GM23248 (cell line): Measurements from ENCODE around the gene PTPN14. TPM values are rescaled to one million over a fixed set of nuclear protein-coding genes. Genes with fewer than 3 reads are reported as not detected.

Source experiments
- DNase-seq: peaks from one replicate; pipeline ENCODE4 v3.0.0-alpha.2; 2015
- H2AFZ ChIP-seq: fragments of 200-600 bp; sonication (generic); 2 replicates; pipeline ENCODE4 v1.6.1; 2016; ENCODE audit warnings: antibody characterized with exemption
- H3F3A ChIP-seq: fragments of 200-600 bp; sonication (generic); 2 replicates; pipeline ENCODE4 v1.6.1; 2016; ENCODE audit warnings: mild to moderate bottlenecking, antibody characterized with exemption, mixed run types; ENCODE audit not compliant: insufficient read depth
- H3K27ac ChIP-seq: fragments of 200-600 bp; sonication (generic); 2 replicates; pipeline ENCODE4 v1.5.1; 2016; ENCODE audit warnings: mild to moderate bottlenecking
- H3K27me3 ChIP-seq: fragments of 200-600 bp; sonication (generic); replicated peaks from 2 replicates; pipeline ENCODE4 v1.6.1; 2016; ENCODE audit warnings: mild to moderate bottlenecking; ENCODE audit not compliant: insufficient read depth
- H3K36me3 ChIP-seq: fragments of 200-600 bp; sonication (generic); 2 replicates; pipeline ENCODE4 v1.6.1; 2016; ENCODE audit warnings: low read depth, mild to moderate bottlenecking
- H3K4me1 ChIP-seq: fragments of 200-600 bp; sonication (generic); 2 replicates; pipeline ENCODE4 v1.6.1; 2016; ENCODE audit warnings: mild to moderate bottlenecking; ENCODE audit not compliant: insufficient read depth
- H3K4me2 ChIP-seq: fragments of 200-600 bp; sonication (generic); one replicate; pipeline ENCODE4 v1.6.1; 2016; ENCODE audit warnings: mild to moderate bottlenecking; ENCODE audit not compliant: unreplicated experiment
- H3K4me3 ChIP-seq: fragments of 200-600 bp; sonication (generic); 2 replicates; pipeline ENCODE4 v1.5.1; 2016; ENCODE audit warnings: mild to moderate bottlenecking
- H3K79me2 ChIP-seq: fragments of 200-600 bp; sonication (generic); 2 replicates; pipeline ENCODE4 v1.6.1; 2016; ENCODE audit warnings: mild to moderate bottlenecking; ENCODE audit not compliant: insufficient read depth
- H3K9ac ChIP-seq: fragments of 200-600 bp; sonication (generic); 2 replicates; pipeline ENCODE4 v1.6.1; 2016; ENCODE audit warnings: mild to moderate bottlenecking
- H3K9me2 ChIP-seq: fragments of 200-600 bp; sonication (generic); 2 replicates; pipeline ENCODE4 v1.6.1; 2016; ENCODE audit warnings: mixed run types, mild to moderate bottlenecking, moderate library complexity; ENCODE audit not compliant: insufficient read depth
- H3K9me3 ChIP-seq: fragments of 200-600 bp; sonication (generic); one replicate; pipeline ENCODE4 v1.6.1; 2017; ENCODE audit warnings: low read depth
- H4K20me1 ChIP-seq: fragments of 200-600 bp; sonication (generic); 2 replicates; pipeline ENCODE4 v1.6.0; 2016; ENCODE audit not compliant: insufficient read depth
- EZH2 ChIP-seq: fragments of 200-600 bp; sonication (generic); IDR thresholded peaks from 2 replicates; pipeline ENCODE4 v1.6.1; 2018; ENCODE audit warnings: antibody characterized with exemption, mild to moderate bottlenecking; ENCODE audit not compliant: insufficient read depth, poor library complexity, severe bottlenecking
- EZH2phosphoT487 ChIP-seq: fragments of 200-600 bp; sonication (generic); IDR thresholded peaks from 2 replicates; pipeline ENCODE4 v1.6.1; 2018; ENCODE audit warnings: antibody characterized with exemption, moderate library complexity, mild to moderate bottlenecking, low read depth; ENCODE audit not compliant: insufficient read depth
- WGBS, 2 experiments: methylation state at CpG; one replicate each; pipeline ENCODE4 v1.1.6; 2015 to 2017; ENCODE audit warnings: low lambda C conversion rate in 2 of 2, low coverage in 1 of 2; ENCODE audit errors: missing lambda C conversion rate in 2 of 2; 5-methylcytosine and 5-hydroxymethylcytosine counted together
- in situ Hi-C: fragments of 300-500 bp; cut with MboI; formaldehyde crosslinking; loops from 2 replicates; pipeline ENCODE4 v1.15.0; 2020
- polyA plus RNA-seq: library from polyadenylated mRNA; unstranded; fragments of >200 nt; fragmentation: Nextera tagmentation; extraction: Ambion mirVana; gene quantifications from 2 replicates; pipeline ENCODE4 v1.2.1, GENCODE V29; 2016
- total RNA-seq: library from RNA; depleted of rRNA; stranded (reverse); fragments of >200 nt; shearing (Covaris generic); gene quantifications from 2 replicates; pipeline ENCODE4 v1.2.3, GENCODE V29; 2014

Gene PTPN14
- total and polyA plus RNA-seq, 2 experiments from 2014 or later = 38.7 to 49.8 TPM

DNA sequence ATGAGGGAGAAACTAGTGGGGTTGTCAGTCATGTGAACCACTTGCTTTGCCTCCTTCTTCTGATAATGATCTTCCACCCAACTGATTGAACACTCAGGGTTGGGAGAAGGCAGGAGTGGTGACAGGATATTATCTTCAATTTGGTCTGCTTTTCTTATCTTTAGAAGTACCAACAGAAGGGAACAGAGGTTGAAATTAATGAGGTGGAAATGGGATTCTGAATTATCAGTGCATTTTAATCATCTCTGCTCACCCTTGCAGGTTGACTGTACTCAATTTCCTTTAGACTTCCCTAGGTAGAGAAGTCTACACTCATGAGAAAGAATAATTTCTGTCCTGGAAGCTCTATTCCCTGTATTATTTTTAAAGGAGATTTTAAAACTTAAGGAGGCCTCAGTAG lies 19.9 kb upstream of the PTPN14 start:
- H3K36me3 ChIP-seq = no peaks in the 10 kb centered on the region
- DNase-seq = no peak
- no peaks in the 10 kb centered on the region for H3K9me3 ChIP-seq
- H3K4me2 ChIP-seq = no peak overlapping the region
- peaks cover 63% of the 10 kb centered on the region for H3F3A ChIP-seq
- H2AFZ ChIP-seq = no peak overlapping the region
- no peaks in the 10 kb centered on the region for H3K9me2 ChIP-seq
- H3K79me2 ChIP-seq = no peaks in the 10 kb centered on the region
- H3K27ac ChIP-seq = peak overlapping the region; percentile 68
- H3K4me3 ChIP-seq = no peak overlapping the region
- H3K9ac ChIP-seq = no peak overlapping the region
- no peaks in the 10 kb centered on the region for H4K20me1 ChIP-seq
- in situ Hi-C loops = no loop called here
- no peaks in the 10 kb centered on the region for H3K27me3 ChIP-seq
- peaks cover 62% of the 10 kb centered on the region for H3K4me1 ChIP-seq
- no peak for TF ChIP-seq EZH2
- no peak for TF ChIP-seq EZH2phosphoT487

DNA sequence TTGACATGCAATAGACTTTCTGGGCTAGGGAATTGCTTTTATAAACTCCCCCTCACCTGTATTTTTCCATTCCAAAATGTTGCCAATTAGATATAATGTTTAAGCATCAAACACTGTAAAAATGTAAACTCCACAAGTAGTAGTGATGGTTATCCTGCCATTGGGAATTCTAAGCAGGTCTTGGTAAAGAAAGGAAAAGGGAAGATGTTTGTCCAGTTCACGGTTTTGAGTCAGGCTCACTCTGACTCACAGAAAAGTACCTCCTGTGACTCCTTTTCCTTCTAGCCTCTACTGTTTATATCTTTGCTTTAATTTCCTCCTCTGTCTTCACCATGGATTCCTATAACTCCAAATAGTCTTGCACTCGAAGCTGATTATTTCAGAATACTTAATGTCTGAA lies 19.0 kb upstream of the PTPN14 start:
- H3K36me3 ChIP-seq = no peaks in the 10 kb centered on the region
- DNase-seq = peak; percentile 82
- peak overlapping the region; percentile 53 for H3K4me2 ChIP-seq
- H3K9ac ChIP-seq = peak overlapping the region; percentile 31; the same call in 1 of the 2 replicates
- 0% methylated on average over 2 of the region's 2 CpGs for whole genome bisulfite sequencing, 2 experiments
- H3K9me2 ChIP-seq = no peaks in the 10 kb centered on the region
- H3F3A ChIP-seq = peaks cover 71% of the 10 kb centered on the region
- H4K20me1 ChIP-seq = no peaks in the 10 kb centered on the region
- H2AFZ ChIP-seq = 0 out of 2 replicates have a peak overlapping the region, but pooled peaks have one; percentile 4
- in situ Hi-C loops = no loop called here
- peak overlapping the region; percentile 16 for H3K4me3 ChIP-seq
- TF ChIP-seq EZH2phosphoT487 = no peak
- no peak for TF ChIP-seq EZH2
- H3K27ac ChIP-seq = peak overlapping the region; percentile 68
- H3K4me1 ChIP-seq = peaks cover 70% of the 10 kb centered on the region
- H3K27me3 ChIP-seq = no peaks in the 10 kb centered on the region
- H3K9me3 ChIP-seq = no peaks in the 10 kb centered on the region
- H3K79me2 ChIP-seq = no peaks in the 10 kb centered on the region

DNA sequence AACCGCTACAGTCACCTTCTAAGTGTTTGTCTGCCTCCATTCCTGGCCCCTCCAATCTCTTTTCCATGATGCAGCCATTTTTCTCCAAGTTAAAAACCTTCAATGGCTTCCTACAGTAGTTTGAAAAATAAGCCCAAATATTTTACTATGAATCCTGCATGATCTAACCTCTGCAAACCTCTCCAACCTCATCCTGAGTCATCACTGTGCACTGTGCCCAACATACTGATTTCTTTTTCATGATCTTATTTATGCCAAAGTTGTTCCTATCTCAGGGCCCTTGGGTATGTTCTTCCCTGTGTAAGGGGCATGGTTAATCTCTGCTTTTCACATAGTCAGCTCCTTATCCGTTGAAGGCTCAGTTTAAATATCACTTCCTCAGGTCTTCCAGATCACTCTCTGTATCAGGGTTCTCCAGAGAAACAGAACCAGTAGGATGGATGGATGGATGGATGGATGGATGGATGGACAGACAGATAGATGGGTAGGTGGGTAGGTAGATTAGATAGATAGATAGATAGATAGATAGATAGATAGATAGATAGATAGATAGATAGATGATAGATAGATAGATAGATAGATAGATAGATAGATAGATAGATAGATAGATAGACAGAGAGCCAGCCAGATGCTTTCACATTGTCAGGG lies 18.1 kb upstream of the PTPN14 start:
- WGBS, 2 experiments = 44 to 53% methylated on average over 2 of the region's 2 CpGs
- Histone ChIP-seq H3K4me3 (no peak overlapping the region), H3K9ac (no peak overlapping the region), H3K27ac (peak overlapping the region; percentile 68), H4K20me1 (no peaks in the 10 kb centered on the region), H3K9me3 (no peaks in the 10 kb centered on the region), H3K9me2 (no peaks in the 10 kb centered on the region), H3K79me2 (no peaks in the 10 kb centered on the region), H3K36me3 (no peaks in the 10 kb centered on the region), H3K4me2 (peak overlapping the region; percentile 27), H3F3A (peaks cover 68% of the 10 kb centered on the region), H2AFZ (0 out of 2 replicates have a peak overlapping the region, but pooled peaks have one; percentile 39), H3K27me3 (no peaks in the 10 kb centered on the region), H3K4me1 (peaks cover 67% of the 10 kb centered on the region)
- TF ChIP-seq EZH2phosphoT487 (no peak), EZH2 (no peak)
- peak; percentile 87 for DNase-seq
- in situ Hi-C loops = no loop called here

DNA sequence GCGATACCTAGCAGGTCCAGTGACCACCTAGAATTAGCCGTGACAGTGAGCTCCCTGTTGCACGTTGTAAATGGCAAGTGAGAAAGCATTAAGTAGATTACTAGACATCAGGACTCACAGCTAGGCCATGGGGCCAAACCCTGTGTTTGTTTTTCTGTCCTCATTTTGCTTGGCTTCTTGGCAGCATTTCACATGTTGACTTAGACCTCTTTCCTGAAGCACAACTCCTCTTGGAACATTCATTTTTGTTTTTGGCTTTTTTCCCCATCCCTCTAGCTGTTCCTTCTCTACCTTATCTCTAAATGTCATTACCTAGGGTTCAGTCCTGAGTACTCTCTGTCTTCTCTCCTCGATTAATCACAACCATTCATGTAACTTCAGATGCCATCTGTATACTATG lies 16.9 kb upstream of the PTPN14 start:
- H3K27ac ChIP-seq = peak overlapping the region; percentile 68

More for the DNA sequence above, 16.9 kb upstream of the PTPN14 start:
- Histone ChIP-seq H3K27me3 (no peaks in the 10 kb centered on the region), H3F3A (peaks cover 64% of the 10 kb centered on the region), H3K9me2 (no peaks in the 10 kb centered on the region), H3K9me3 (no peaks in the 10 kb centered on the region), H3K79me2 (no peaks in the 10 kb centered on the region), H3K4me3 (no peak overlapping the region), H3K36me3 (no peaks in the 10 kb centered on the region), H3K9ac (no peak overlapping the region), H4K20me1 (no peaks in the 10 kb centered on the region), H2AFZ (no peak overlapping the region), H3K4me2 (no peak overlapping the region), H3K4me1 (peaks cover 64% of the 10 kb centered on the region)
- TF ChIP-seq EZH2 = no peak
- no peak for TF ChIP-seq EZH2phosphoT487
- DNase-seq = peak; percentile 54
- in situ Hi-C loops = no loop called here
- 59 to 64% methylated on average over 4 of the region's 4 CpGs for WGBS, 2 experiments
